Fibroblast of lung (primary cell): ENCODE data around the gene IL20RA. TPM values are rescaled to one million over a fixed set of nuclear protein-coding genes. Genes with fewer than 3 reads are reported as not detected.

Source experiments
- DNase-seq, 2 donors: peaks; one replicate each; pipeline versions ENCODE4 v3.0.0 to v3.0.0-alpha.2; 2010; ENCODE audit warnings: low read depth in 2 of 2
- H2AFZ ChIP-seq: 2 replicates; pipeline ENCODE4 v1.5.1; 2012; ENCODE audit warnings: low read length, control low read depth, inconsistent platforms
- H3K27ac ChIP-seq: 2 replicates; pipeline ENCODE4 v1.5.1; 2011; ENCODE audit warnings: low read length, control low read depth; ENCODE audit not compliant: insufficient read depth
- H3K27me3 ChIP-seq: 2 replicates; pipeline ENCODE4 v1.5.1; 2011; ENCODE audit warnings: mild to moderate bottlenecking, low read length; ENCODE audit not compliant: control insufficient read depth, insufficient read depth
- H3K36me3 ChIP-seq: 2 replicates; pipeline ENCODE4 v1.5.1; 2011; ENCODE audit warnings: low read length; ENCODE audit not compliant: control insufficient read depth, insufficient read depth
- H3K4me1 ChIP-seq: 2 replicates; pipeline ENCODE4 v1.5.1; 2011; ENCODE audit warnings: low read length; ENCODE audit not compliant: control insufficient read depth, insufficient read depth; ENCODE audit errors: extremely low read depth
- H3K4me2 ChIP-seq: 2 replicates; pipeline ENCODE4 v1.5.1; 2011; ENCODE audit warnings: low read length, control low read depth; ENCODE audit not compliant: insufficient read depth; ENCODE audit errors: extremely low read depth
- H3K4me3 ChIP-seq, 4 experiments: fragments of 200-600 bp in 1 of 4; sonication (generic) in 1 of 4; replicated peaks in 1 of 4; 2 replicates each; pipeline ENCODE4 v1.5.1; 2011 to 2016; ENCODE audit warnings: low read length in 4 of 4, low read depth in 3 of 4, mild to moderate bottlenecking in 3 of 4, control low read depth in 2 of 4, inconsistent platforms in 1 of 4, mixed read lengths in 1 of 4; ENCODE audit not compliant: insufficient read depth in 1 of 4; ENCODE audit errors: control extremely low read depth in 1 of 4
- H3K79me2 ChIP-seq: 2 replicates; pipeline ENCODE4 v1.5.1; 2012; ENCODE audit warnings: mild to moderate bottlenecking, low read length, inconsistent platforms; ENCODE audit not compliant: control insufficient read depth, insufficient read depth
- H3K9ac ChIP-seq: 2 replicates; pipeline ENCODE4 v1.5.1; 2011; ENCODE audit warnings: mild to moderate bottlenecking, low read length, control low read depth; ENCODE audit not compliant: insufficient read depth
- H3K9me3 ChIP-seq: 2 replicates; pipeline ENCODE4 v1.5.1; 2012; ENCODE audit warnings: low read depth, low read length; ENCODE audit not compliant: control insufficient read depth, insufficient read depth
- H4K20me1 ChIP-seq: 2 replicates; pipeline ENCODE4 v1.5.1; 2011; ENCODE audit warnings: low read length; ENCODE audit not compliant: control insufficient read depth, insufficient read depth; ENCODE audit errors: extremely low read depth
- EZH2 ChIP-seq: IDR thresholded peaks from 2 replicates; pipeline ENCODE4 v1.5.1; 2012; ENCODE audit warnings: low read length, control low read depth, mild to moderate bottlenecking; ENCODE audit errors: missing control alignments
- polyA plus RNA-seq, 2 donors: library from polyadenylated mRNA; depleted of rRNA in 1 of 2; stranded (reverse) in 1 of 2; unstranded in 1 of 2; fragments of >200 nt; gene quantifications; 2 replicates each; pipeline ENCODE4 v1.2.1, GENCODE V29; 2011 to 2012; ENCODE audit warnings: missing spikeins in 1 of 2
- total RNA-seq: library from RNA; depleted of rRNA; stranded (reverse); fragments of >200 nt; gene quantifications from 2 replicates; pipeline ENCODE4 v1.2.1, GENCODE V29; 2014
- TF ChIP-seq, protein P1 (sequence below), 2 donors: IDR thresholded peaks in 1 of 2; conservative IDR thresholded peaks in 1 of 2; 1 replicate in 1 of 2; 2 replicates in 1 of 2; pipeline ENCODE4 v1.5.1; 2011 to 2012; ENCODE audit warnings: low read length in 2 of 2, control low read depth in 1 of 2, inconsistent platforms in 1 of 2, low read depth in 1 of 2, mild to moderate bottlenecking in 1 of 2

The IL20RA gene
- total and polyA plus RNA-seq, 2 donors (not counting 1 experiment from before 2014, with no cell fraction given), result 0.10 to 0.33 TPM

DNA sequence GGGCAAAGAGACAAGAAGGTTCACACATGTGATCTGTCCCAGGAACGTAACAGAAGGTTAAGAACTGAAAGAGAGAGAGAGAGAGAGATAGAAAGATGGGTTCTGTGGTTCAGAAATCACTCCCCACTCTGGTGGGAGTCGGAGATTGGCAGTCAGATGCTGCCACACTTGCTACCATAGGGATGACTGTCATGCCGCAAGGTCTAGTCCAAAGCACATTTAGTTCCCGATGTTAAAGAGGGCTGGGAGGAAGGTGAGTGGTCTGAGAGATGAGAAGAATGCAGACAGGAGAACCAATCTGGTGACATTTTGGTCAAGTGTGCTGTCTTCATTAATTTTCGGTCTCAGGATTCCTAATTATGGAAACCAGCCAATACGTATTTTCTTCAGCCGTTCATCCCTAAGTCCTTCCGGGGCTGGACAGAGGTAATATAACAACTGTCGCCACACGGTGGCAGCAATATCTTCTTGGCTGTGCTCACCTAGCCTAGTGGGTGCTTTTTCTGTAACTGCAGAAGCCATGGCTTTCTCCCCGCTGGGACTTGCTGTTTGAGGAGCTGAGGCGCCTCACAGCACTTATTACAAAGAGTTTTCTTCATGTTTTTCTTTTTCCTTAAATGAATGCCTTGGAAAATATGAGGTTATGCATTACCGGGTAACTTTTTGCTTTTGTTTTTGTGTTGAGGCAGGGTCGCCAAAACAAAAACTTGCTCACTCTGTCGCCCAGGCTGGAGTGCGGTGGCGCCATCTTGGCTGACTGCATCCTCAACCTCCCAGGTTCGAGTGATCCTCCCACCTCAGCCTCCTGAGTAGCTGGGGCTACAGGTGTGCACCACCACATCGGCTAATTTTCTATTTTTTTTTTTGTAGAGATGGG, 76.7 kb downstream of the IL20RA start:
- Histone ChIP-seq H3K4me1 (no peaks in the 10 kb centered on the region), H4K20me1 (no peaks in the 10 kb centered on the region), H3K9ac (no peak overlapping the region), H3K27ac (no peak overlapping the region), H3K36me3 (no peaks in the 10 kb centered on the region), H2AFZ (no peak overlapping the region), H3K79me2 (no peaks in the 10 kb centered on the region), H3K4me3 (no peak overlapping the region), H3K9me3 (no peaks in the 10 kb centered on the region), H3K27me3 (no peaks in the 10 kb centered on the region), H3K4me2 (no peak overlapping the region)
- TF ChIP-seq EZH2, result no peak
- TF ChIP-seq, protein P1, sequence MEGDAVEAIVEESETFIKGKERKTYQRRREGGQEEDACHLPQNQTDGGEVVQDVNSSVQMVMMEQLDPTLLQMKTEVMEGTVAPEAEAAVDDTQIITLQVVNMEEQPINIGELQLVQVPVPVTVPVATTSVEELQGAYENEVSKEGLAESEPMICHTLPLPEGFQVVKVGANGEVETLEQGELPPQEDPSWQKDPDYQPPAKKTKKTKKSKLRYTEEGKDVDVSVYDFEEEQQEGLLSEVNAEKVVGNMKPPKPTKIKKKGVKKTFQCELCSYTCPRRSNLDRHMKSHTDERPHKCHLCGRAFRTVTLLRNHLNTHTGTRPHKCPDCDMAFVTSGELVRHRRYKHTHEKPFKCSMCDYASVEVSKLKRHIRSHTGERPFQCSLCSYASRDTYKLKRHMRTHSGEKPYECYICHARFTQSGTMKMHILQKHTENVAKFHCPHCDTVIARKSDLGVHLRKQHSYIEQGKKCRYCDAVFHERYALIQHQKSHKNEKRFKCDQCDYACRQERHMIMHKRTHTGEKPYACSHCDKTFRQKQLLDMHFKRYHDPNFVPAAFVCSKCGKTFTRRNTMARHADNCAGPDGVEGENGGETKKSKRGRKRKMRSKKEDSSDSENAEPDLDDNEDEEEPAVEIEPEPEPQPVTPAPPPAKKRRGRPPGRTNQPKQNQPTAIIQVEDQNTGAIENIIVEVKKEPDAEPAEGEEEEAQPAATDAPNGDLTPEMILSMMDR (conservative IDR thresholded peaks at IDR 0.05 in 1 of 2, IDR thresholded peaks at IDR 0.05 in 1 of 2; ENCODE audit: low read depth in 1 of 2, low read length in 2 of 2), result peak; percentile 47 to 69
- DNase-seq, result peak; percentile 61 to 67

DNA sequence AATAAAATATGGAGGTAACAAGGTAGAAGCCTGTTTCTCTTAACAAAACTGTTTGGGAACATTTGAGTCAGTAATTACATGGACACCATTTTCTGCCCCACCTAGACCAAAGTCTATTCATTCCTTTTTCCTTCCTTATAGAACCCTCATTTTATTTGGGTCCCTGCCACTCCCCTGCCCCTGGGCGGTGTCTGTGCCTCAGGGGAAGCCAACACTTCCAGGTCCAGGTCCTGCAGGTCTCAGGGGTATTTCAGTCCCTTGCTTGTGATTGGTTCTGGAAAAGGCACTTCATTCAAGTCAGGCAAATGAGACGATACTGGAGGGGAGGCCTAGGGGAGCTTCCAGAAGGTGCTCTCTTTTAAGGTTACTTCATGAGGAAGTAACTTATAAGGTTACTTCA, 80.4 kb downstream of the IL20RA start:
- H3K27me3 ChIP-seq, result no peaks in the 10 kb centered on the region
- no peak overlapping the region for H3K27ac ChIP-seq
- H3K4me3 ChIP-seq, result no peak overlapping the region
- no peaks in the 10 kb centered on the region for H3K36me3 ChIP-seq
- no peaks in the 10 kb centered on the region for H4K20me1 ChIP-seq
- H3K9ac ChIP-seq, result no peak overlapping the region
- H3K9me3 ChIP-seq, result no peaks in the 10 kb centered on the region
- H3K79me2 ChIP-seq, result no peaks in the 10 kb centered on the region
- no peak overlapping the region for H2AFZ ChIP-seq
- H3K4me1 ChIP-seq, result no peaks in the 10 kb centered on the region
- TF ChIP-seq, protein P1 (conservative IDR thresholded peaks at IDR 0.05 in 1 of 2, IDR thresholded peaks at IDR 0.05 in 1 of 2; ENCODE audit: low read depth in 1 of 2, low read length in 2 of 2), result no peak
- no peak for TF ChIP-seq EZH2
- H3K4me2 ChIP-seq, result no peak overlapping the region
- DNase-seq, result no peak

DNA sequence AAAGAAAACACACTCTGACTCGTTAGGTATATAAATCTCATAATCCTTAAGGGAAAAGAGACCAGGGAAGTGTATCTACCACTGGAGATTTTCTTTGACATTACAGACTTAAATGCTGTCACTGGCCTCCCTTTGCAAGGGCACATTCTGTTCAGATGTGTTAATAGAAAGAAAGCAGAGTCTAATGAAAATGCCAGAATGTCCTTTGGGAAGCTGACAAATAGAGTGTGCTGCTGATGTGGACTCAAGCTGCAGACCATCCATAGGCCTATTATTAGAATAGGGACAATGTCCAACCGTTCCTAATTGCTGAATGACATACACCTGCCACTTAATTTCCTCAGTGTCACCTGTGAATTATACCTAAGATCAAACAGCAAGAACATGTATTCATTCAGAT, 81.5 kb downstream of the IL20RA start:
- H3K9me3 ChIP-seq, result no peaks in the 10 kb centered on the region
- H3K27me3 ChIP-seq, result no peaks in the 10 kb centered on the region
- no peak overlapping the region for H3K4me2 ChIP-seq
- H3K9ac ChIP-seq, result no peak overlapping the region
- no peak for DNase-seq
- H3K27ac ChIP-seq, result no peak overlapping the region
- H3K4me3 ChIP-seq, result no peak overlapping the region
- H3K4me1 ChIP-seq, result no peaks in the 10 kb centered on the region
- H4K20me1 ChIP-seq, result no peaks in the 10 kb centered on the region
- no peaks in the 10 kb centered on the region for H3K36me3 ChIP-seq
- H3K79me2 ChIP-seq, result no peaks in the 10 kb centered on the region
- TF ChIP-seq, protein P1 (conservative IDR thresholded peaks at IDR 0.05 in 1 of 2, IDR thresholded peaks at IDR 0.05 in 1 of 2; ENCODE audit: low read depth in 1 of 2, low read length in 2 of 2), result no peak
- TF ChIP-seq EZH2, result no peak
- no peak overlapping the region for H2AFZ ChIP-seq
